ENCODE results near the gene STK25. TPM values are rescaled to one million over a fixed set of nuclear protein-coding genes. Genes with fewer than 3 reads are reported as not detected.

STK25 gene
- total RNA-seq, 1 donor: 227 TPM

- H3K9me3 ChIP-seq (ENCODE audit: low read depth, low read length): no peaks in the 10 kb centered on the region
- H3K27ac ChIP-seq (ENCODE audit: low read depth, low read length): peak overlapping the region; percentile 55
- H4K20me1 ChIP-seq (ENCODE audit: insufficient read depth, low read length): no peaks in the 10 kb centered on the region
- TF ChIP-seq CTCF (IDR thresholded peaks at IDR 0.05; ENCODE audit: extremely low read depth, low read depth, low read length): no peak
- H2AFZ ChIP-seq (ENCODE audit: low read length): no peak overlapping the region
- H3K27me3 ChIP-seq (ENCODE audit: insufficient read depth, low read length): peaks cover 5% of the 10 kb centered on the region
- peak overlapping the region; percentile 11 for H3K4me3 ChIP-seq (ENCODE audit: insufficient read depth, low read length)
- peak; percentile 97 for DNase-seq (ENCODE audit: insufficient read length, low spot score, missing footprints)
- peaks cover 66% of the 10 kb centered on the region for H3K4me1 ChIP-seq (ENCODE audit: insufficient read depth, low read length)
- H3K79me2 ChIP-seq (ENCODE audit: insufficient read depth, low read length): no peaks in the 10 kb centered on the region
- H3K36me3 ChIP-seq (ENCODE audit: insufficient read depth, low read length): no peaks in the 10 kb centered on the region
- peak overlapping the region; percentile 58 for H3K4me2 ChIP-seq (ENCODE audit: insufficient read depth, low read length)
These were observed 38.6 kb upstream of the STK25 start for GRCh38 chr2:241546771-241547498.

DNA sequence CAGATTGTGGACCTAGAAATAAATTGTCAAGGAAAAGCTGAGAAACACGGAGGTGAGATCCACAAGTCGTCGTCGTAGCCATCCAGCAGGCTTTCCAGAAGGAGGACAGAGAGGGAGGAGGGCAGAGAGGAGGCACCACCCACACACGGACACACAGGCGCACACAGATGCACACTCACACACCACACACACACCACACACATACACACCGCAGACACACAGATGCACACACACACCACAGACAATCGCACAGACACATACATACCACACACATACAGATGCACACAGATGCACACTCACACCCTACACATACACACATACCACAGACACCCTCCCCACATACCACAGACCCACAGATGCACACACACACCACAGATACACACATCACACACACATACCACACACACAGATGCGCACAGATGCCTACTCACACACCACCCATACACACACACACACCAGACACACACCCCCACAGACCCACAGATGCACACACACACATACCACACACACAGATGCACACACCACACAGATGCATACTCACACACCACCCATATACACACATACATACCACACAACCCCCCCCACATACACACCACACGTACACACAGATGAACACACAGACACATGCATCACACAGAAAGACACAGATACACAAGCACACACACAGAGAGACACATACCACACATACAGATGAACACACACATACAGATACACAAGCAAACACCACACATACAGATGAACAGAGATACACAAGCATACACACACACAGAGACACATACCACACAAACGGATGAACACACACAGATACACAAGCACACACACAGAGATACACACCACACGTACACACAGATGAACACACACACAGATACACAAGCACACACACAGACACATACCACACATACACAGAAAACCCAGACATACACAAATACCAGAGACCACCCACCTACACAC is 37.4 kb upstream of the STK25 start:
- TF ChIP-seq CTCF (IDR thresholded peaks at IDR 0.05; ENCODE audit: extremely low read depth, low read depth, low read length): no peak
- peaks cover 5% of the 10 kb centered on the region for H3K27me3 ChIP-seq (ENCODE audit: insufficient read depth, low read length)
- peak overlapping the region; percentile 57 for H3K4me2 ChIP-seq (ENCODE audit: insufficient read depth, low read length)
- no peaks in the 10 kb centered on the region for H4K20me1 ChIP-seq (ENCODE audit: insufficient read depth, low read length)
- H2AFZ ChIP-seq (ENCODE audit: low read length): no peak overlapping the region
- peaks cover 67% of the 10 kb centered on the region for H3K4me1 ChIP-seq (ENCODE audit: insufficient read depth, low read length)
- H3K27ac ChIP-seq (ENCODE audit: low read depth, low read length): peak overlapping the region; percentile 55
- no peaks in the 10 kb centered on the region for H3K79me2 ChIP-seq (ENCODE audit: insufficient read depth, low read length)
- H3K36me3 ChIP-seq (ENCODE audit: insufficient read depth, low read length): no peaks in the 10 kb centered on the region
- no peak overlapping the region for H3K4me3 ChIP-seq (ENCODE audit: insufficient read depth, low read length)
- H3K9me3 ChIP-seq (ENCODE audit: low read depth, low read length): no peaks in the 10 kb centered on the region
- peak; percentile 41 for DNase-seq (ENCODE audit: insufficient read length, low spot score, missing footprints)

- DNase-seq (ENCODE audit: insufficient read length, low spot score, missing footprints): peak; percentile 91
- Histone ChIP-seq H4K20me1 (ENCODE audit: insufficient read depth, low read length) (no peaks in the 10 kb centered on the region), H3K36me3 (ENCODE audit: insufficient read depth, low read length) (no peaks in the 10 kb centered on the region), H3K4me2 (ENCODE audit: insufficient read depth, low read length) (peak overlapping the region; percentile 57), H3K79me2 (ENCODE audit: insufficient read depth, low read length) (no peaks in the 10 kb centered on the region), H2AFZ (ENCODE audit: low read length) (no peak overlapping the region), H3K27ac (ENCODE audit: low read depth, low read length) (peak overlapping the region; percentile 55), H3K27me3 (ENCODE audit: insufficient read depth, low read length) (peaks cover 5% of the 10 kb centered on the region), H3K9me3 (ENCODE audit: low read depth, low read length) (no peaks in the 10 kb centered on the region), H3K4me1 (ENCODE audit: insufficient read depth, low read length) (peaks cover 64% of the 10 kb centered on the region), H3K4me3 (ENCODE audit: insufficient read depth, low read length) (no peak overlapping the region)
- no peak for TF ChIP-seq CTCF (IDR thresholded peaks at IDR 0.05; ENCODE audit: extremely low read depth, low read depth, low read length)
These were observed 36.7 kb upstream of the STK25 start for GRCh38 chr2:241545106-241545505.

- Histone ChIP-seq H3K9me3 (ENCODE audit: low read depth, low read length) (no peaks in the 10 kb centered on the region), H3K27ac (ENCODE audit: low read depth, low read length) (no peak overlapping the region), H3K4me3 (ENCODE audit: insufficient read depth, low read length) (no peak overlapping the region), H4K20me1 (ENCODE audit: insufficient read depth, low read length) (no peaks in the 10 kb centered on the region), H3K27me3 (ENCODE audit: insufficient read depth, low read length) (peaks cover 5% of the 10 kb centered on the region), H3K4me2 (ENCODE audit: insufficient read depth, low read length) (no peak overlapping the region), H3K36me3 (ENCODE audit: insufficient read depth, low read length) (no peaks in the 10 kb centered on the region), H2AFZ (ENCODE audit: low read length) (no peak overlapping the region), H3K79me2 (ENCODE audit: insufficient read depth, low read length) (no peaks in the 10 kb centered on the region), H3K4me1 (ENCODE audit: insufficient read depth, low read length) (peaks cover 45% of the 10 kb centered on the region)
- TF ChIP-seq CTCF (IDR thresholded peaks at IDR 0.05; ENCODE audit: extremely low read depth, low read depth, low read length): no peak
- DNase-seq (ENCODE audit: insufficient read length, low spot score, missing footprints): peak; percentile 75
These were observed 33.9 kb upstream of the STK25 start for GRCh38 chr2:241542278-241542605.

Measured in osteoblast (primary cell).